Thyroid gland (tissue), 4 donors: Measurements from ENCODE around the gene MYRFL.

Source experiments
- POLR2A ChIP-seq, 2 donors: fragments of 450-650 bp; IDR thresholded peaks; one replicate each; pipeline ENCODE4 v1.6.1; 2017; ENCODE audit warnings: antibody characterized with exemption in 2 of 2, mild to moderate bottlenecking in 2 of 2, moderate library complexity in 1 of 2
- TF ChIP-seq, protein P1 (sequence below), 6 experiments: fragments of 200-600 bp in 3 of 6; fragments of 450-650 bp in 3 of 6; sonication (generic) in 3 of 6; IDR thresholded peaks; one replicate each; pipeline ENCODE4 v1.5.1; 2016 to 2019; ENCODE audit warnings: antibody characterized with exemption in 6 of 6, mild to moderate bottlenecking in 2 of 6, inconsistent platforms in 1 of 6, moderate library complexity in 1 of 6

- TF ChIP-seq, protein P1, sequence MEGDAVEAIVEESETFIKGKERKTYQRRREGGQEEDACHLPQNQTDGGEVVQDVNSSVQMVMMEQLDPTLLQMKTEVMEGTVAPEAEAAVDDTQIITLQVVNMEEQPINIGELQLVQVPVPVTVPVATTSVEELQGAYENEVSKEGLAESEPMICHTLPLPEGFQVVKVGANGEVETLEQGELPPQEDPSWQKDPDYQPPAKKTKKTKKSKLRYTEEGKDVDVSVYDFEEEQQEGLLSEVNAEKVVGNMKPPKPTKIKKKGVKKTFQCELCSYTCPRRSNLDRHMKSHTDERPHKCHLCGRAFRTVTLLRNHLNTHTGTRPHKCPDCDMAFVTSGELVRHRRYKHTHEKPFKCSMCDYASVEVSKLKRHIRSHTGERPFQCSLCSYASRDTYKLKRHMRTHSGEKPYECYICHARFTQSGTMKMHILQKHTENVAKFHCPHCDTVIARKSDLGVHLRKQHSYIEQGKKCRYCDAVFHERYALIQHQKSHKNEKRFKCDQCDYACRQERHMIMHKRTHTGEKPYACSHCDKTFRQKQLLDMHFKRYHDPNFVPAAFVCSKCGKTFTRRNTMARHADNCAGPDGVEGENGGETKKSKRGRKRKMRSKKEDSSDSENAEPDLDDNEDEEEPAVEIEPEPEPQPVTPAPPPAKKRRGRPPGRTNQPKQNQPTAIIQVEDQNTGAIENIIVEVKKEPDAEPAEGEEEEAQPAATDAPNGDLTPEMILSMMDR (IDR thresholded peaks at IDR 0.05), result no peak
- TF ChIP-seq POLR2A (IDR thresholded peaks at IDR 0.05), result no peak
Observed at GRCh38 chr12:70006619-70006973, 181.6 kb downstream of the MYRFL start.
